ENCODE measurements around the gene GLRA1. TPM values are rescaled to one million over a fixed set of nuclear protein-coding genes. Genes with fewer than 3 reads are reported as not detected.

GLRA1 gene
- total RNA-seq, 1 experiment from 2014 or later: not detected

DNA sequence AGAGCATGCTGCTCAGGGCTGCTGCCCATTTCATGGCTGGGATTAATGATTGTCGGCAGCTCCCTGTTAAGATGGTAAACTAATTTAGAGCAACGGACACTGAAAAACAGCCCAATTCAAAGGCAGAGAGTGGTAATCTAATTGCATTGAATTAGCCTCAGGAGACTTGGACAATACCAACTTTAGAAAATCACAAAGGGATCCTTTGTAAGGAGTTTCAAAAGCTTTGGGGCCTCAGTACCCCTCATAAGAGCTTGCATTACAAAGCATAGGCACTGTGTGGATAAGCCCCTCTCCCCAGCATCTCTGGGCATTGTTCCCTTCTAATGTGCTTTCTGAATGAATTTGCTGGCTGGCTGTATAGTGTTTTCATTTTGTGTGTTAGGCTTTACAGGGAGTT, 6.7 kb downstream of the GLRA1 start:
- H3K4me3 ChIP-seq (replicated peaks in 1 of 2; ENCODE audit: low read depth in 1 of 2, low read length in 2 of 2): no peak overlapping the region
- no peaks in the 10 kb centered on the region for H3K4me1 ChIP-seq (ENCODE audit: control insufficient read depth in 1 of 2, insufficient read depth in 2 of 2, low read length in 2 of 2)
- no peak overlapping the region for H2AFZ ChIP-seq (ENCODE audit: low read depth, low read length, poor library complexity, severe bottlenecking)
- DNase-seq (ENCODE audit: low read depth, low spot score) (no peak), ATAC-seq (no peak)
- H3K9me2 ChIP-seq (ENCODE audit: insufficient read depth): no peaks in the 10 kb centered on the region
- intact Hi-C loops (cut with micrococcal nuclease): no loop called here
- RAD21 ChIA-PET (ENCODE audit: low non-redundant PET in 1 of 2, low total read pairs in 2 of 2, uncharacterized antibody in 2 of 2, unreplicated experiment in 2 of 2): no interaction called here
- peaks cover 35% of the 10 kb centered on the region for H3K27me3 ChIP-seq (ENCODE audit: insufficient read depth, low read length)
- no peaks in the 10 kb centered on the region for H3K9me3 ChIP-seq (ENCODE audit: control insufficient read depth in 1 of 2, insufficient read depth in 1 of 2, low read depth in 1 of 2, low read length in 2 of 2)
- POLR2A ChIA-PET: no interaction called here
- H3K79me2 ChIP-seq (ENCODE audit: insufficient read depth, low read length): no peaks in the 10 kb centered on the region
- H3K4me2 ChIP-seq (ENCODE audit: low read length): no peak overlapping the region
- no TSS peak for BruUV-seq (replicated peaks)
- TF ChIP-seq JUND (IDR thresholded peaks at IDR 0.05) (no peak), TCF7L2 (IDR thresholded peaks at IDR 0.05; ENCODE audit: borderline replicate concordance, extremely low read depth, insufficient read depth, insufficient read length) (no peak)
- H4K20me1 ChIP-seq (ENCODE audit: insufficient read depth): no peaks in the 10 kb centered on the region
- CTCF ChIA-PET: no interaction called here
- H3K9ac ChIP-seq (ENCODE audit: low read length): no peak overlapping the region
- no peak overlapping the region for H3K27ac ChIP-seq (ENCODE audit: low read depth, low read length)
- H3K36me3 ChIP-seq (ENCODE audit: control insufficient read depth in 1 of 2, insufficient read depth in 2 of 2, low read length in 2 of 2): no peaks in the 10 kb centered on the region

DNA sequence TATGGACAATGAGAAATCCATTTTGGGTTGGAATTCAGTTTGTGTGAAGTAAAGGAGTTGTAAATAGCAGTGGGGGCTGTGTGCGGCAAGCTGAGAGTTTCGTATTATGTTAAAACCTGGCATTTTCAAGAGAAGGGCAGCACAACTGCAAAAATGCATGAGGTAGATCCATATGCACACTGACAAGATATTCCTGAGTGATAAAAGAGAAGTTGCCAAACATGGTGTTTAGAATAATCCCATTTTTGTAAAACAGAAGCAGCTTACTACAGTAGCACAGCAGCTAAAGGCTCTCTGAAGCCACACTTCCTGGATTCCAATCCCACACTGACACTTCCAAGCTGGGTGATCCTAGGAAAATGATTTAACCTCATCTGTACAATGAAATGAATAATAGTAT, 11.2 kb downstream of the GLRA1 start:
- ATAC-seq (no peak), DNase-seq (ENCODE audit: low read depth, low spot score) (no peak)
- TF ChIP-seq FOSL1 (IDR thresholded peaks at IDR 0.05; ENCODE audit: low read depth) (no peak), CBX3 (IDR thresholded peaks at IDR 0.05; ENCODE audit: low read depth) (no peak), TCF7L2 (IDR thresholded peaks at IDR 0.05; ENCODE audit: borderline replicate concordance, extremely low read depth, insufficient read depth, insufficient read length) (no peak), RAD21 (IDR thresholded peaks at IDR 0.05; ENCODE audit: low read depth) (no peak), ELF1 (IDR thresholded peaks at IDR 0.05; ENCODE audit: borderline replicate concordance, low read depth) (no peak), POLR2A (IDR thresholded peaks at IDR 0.05; ENCODE audit: borderline replicate concordance, extremely low read depth, insufficient read depth, insufficient read length) (no peak), EZH2 (IDR thresholded peaks at IDR 0.05) (no peak)
- TF ChIP-seq, protein P1, sequence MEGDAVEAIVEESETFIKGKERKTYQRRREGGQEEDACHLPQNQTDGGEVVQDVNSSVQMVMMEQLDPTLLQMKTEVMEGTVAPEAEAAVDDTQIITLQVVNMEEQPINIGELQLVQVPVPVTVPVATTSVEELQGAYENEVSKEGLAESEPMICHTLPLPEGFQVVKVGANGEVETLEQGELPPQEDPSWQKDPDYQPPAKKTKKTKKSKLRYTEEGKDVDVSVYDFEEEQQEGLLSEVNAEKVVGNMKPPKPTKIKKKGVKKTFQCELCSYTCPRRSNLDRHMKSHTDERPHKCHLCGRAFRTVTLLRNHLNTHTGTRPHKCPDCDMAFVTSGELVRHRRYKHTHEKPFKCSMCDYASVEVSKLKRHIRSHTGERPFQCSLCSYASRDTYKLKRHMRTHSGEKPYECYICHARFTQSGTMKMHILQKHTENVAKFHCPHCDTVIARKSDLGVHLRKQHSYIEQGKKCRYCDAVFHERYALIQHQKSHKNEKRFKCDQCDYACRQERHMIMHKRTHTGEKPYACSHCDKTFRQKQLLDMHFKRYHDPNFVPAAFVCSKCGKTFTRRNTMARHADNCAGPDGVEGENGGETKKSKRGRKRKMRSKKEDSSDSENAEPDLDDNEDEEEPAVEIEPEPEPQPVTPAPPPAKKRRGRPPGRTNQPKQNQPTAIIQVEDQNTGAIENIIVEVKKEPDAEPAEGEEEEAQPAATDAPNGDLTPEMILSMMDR (IDR thresholded peaks at IDR 0.05 in 2 of 3, conservative IDR thresholded peaks at IDR 0.05 in 1 of 3; ENCODE audit: borderline replicate concordance in 1 of 3, insufficient read depth in 1 of 3, low read depth in 2 of 3, low read length in 2 of 3): no peak
- TF ChIP-seq, protein P2, sequence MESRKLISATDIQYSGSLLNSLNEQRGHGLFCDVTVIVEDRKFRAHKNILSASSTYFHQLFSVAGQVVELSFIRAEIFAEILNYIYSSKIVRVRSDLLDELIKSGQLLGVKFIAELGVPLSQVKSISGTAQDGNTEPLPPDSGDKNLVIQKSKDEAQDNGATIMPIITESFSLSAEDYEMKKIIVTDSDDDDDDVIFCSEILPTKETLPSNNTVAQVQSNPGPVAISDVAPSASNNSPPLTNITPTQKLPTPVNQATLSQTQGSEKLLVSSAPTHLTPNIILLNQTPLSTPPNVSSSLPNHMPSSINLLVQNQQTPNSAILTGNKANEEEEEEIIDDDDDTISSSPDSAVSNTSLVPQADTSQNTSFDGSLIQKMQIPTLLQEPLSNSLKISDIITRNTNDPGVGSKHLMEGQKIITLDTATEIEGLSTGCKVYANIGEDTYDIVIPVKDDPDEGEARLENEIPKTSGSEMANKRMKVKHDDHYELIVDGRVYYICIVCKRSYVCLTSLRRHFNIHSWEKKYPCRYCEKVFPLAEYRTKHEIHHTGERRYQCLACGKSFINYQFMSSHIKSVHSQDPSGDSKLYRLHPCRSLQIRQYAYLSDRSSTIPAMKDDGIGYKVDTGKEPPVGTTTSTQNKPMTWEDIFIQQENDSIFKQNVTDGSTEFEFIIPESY (IDR thresholded peaks at IDR 0.05; ENCODE audit: extremely low read depth, insufficient replicate concordance, low read length): no peak
- Histone ChIP-seq H3K4me1 (ENCODE audit: control insufficient read depth in 1 of 2, insufficient read depth in 2 of 2, low read length in 2 of 2) (no peaks in the 10 kb centered on the region), H3K4me3 (replicated peaks in 1 of 2; ENCODE audit: low read depth in 1 of 2, low read length in 2 of 2) (no peak overlapping the region), H3K9ac (ENCODE audit: low read length) (no peak overlapping the region), H3K27ac (ENCODE audit: low read depth, low read length) (no peak overlapping the region), H3K36me3 (ENCODE audit: control insufficient read depth in 1 of 2, insufficient read depth in 2 of 2, low read length in 2 of 2) (no peaks in the 10 kb centered on the region), H3K27me3 (ENCODE audit: insufficient read depth, low read length) (peaks cover 13% of the 10 kb centered on the region), H2AFZ (ENCODE audit: low read depth, low read length, poor library complexity, severe bottlenecking) (no peak overlapping the region), H3K9me3 (ENCODE audit: control insufficient read depth in 1 of 2, insufficient read depth in 1 of 2, low read depth in 1 of 2, low read length in 2 of 2) (no peaks in the 10 kb centered on the region), H3K4me2 (ENCODE audit: low read length) (no peak overlapping the region), H3K79me2 (ENCODE audit: insufficient read depth, low read length) (no peaks in the 10 kb centered on the region), H4K20me1 (ENCODE audit: insufficient read depth) (no peaks in the 10 kb centered on the region), H3K9me2 (ENCODE audit: insufficient read depth) (no peaks in the 10 kb centered on the region)
- RAD21 ChIA-PET (ENCODE audit: low non-redundant PET in 1 of 2, low total read pairs in 2 of 2, uncharacterized antibody in 2 of 2, unreplicated experiment in 2 of 2): no interaction called here
- CTCF ChIA-PET: no interaction called here
- intact Hi-C loops (cut with micrococcal nuclease): no loop called here
- POLR2A ChIA-PET: no interaction called here
- BruUV-seq (replicated peaks): no TSS peak
